Sigmoid colon (tissue), 7 donors: ENCODE measurements around the gene AKR1C4. TPM values are rescaled to one million over a fixed set of nuclear protein-coding genes. Genes with fewer than 3 reads are reported as not detected.

Experiments
- DNase-seq: peaks from one replicate; pipeline ENCODE4 v3.0.0-alpha.2; 2019
- H3K27ac ChIP-seq, 4 donors: fragments of 200-600 bp; sonication (generic); one replicate each; pipeline ENCODE4 v1.5.1; 2016 to 2019; ENCODE audit warnings: mild to moderate bottlenecking in 1 of 4
- H3K27me3 ChIP-seq, 3 donors: fragments of 200-600 bp; sonication (generic); one replicate each; pipeline ENCODE4 v1.5.1; 2019; ENCODE audit warnings: mild to moderate bottlenecking in 1 of 3
- H3K36me3 ChIP-seq, 4 donors: fragments of 200-600 bp; sonication (generic); one replicate each; pipeline ENCODE4 v1.5.1; 2016 to 2019
- H3K4me1 ChIP-seq, 4 donors: fragments of 200-600 bp; sonication (generic); one replicate each; pipeline ENCODE4 v1.5.1; 2017 to 2019
- H3K4me3 ChIP-seq, 4 donors: fragments of 200-600 bp; sonication (generic); one replicate each; pipeline ENCODE4 v1.5.1; 2017 to 2019; ENCODE audit warnings: mild to moderate bottlenecking in 2 of 4, moderate library complexity in 1 of 4
- H3K9me3 ChIP-seq, 4 donors: fragments of 200-600 bp in 3 of 4; sonication (generic) in 3 of 4; one replicate each; pipeline versions ENCODE4 v1.5.1 to v1.6.1; 2013 to 2019
- EP300 ChIP-seq, 4 donors: sonication (generic); formaldehyde crosslinking; IDR thresholded peaks; one replicate each; pipeline ENCODE4 v1.6.1; 2017; ENCODE audit warnings: antibody characterized with exemption in 4 of 4
- POLR2A ChIP-seq, 2 donors: fragments of 450-650 bp; IDR thresholded peaks; one replicate each; pipeline ENCODE4 v1.6.1; 2016; ENCODE audit warnings: antibody characterized with exemption in 2 of 2, mild to moderate bottlenecking in 2 of 2, moderate library complexity in 2 of 2
- POLR2AphosphoS5 ChIP-seq, 4 donors: sonication (generic); formaldehyde crosslinking; IDR thresholded peaks; one replicate each; pipeline ENCODE4 v1.6.1; 2017; ENCODE audit warnings: antibody characterized with exemption in 4 of 4
- WGBS, 2 donors: extraction: QIAGEN DNeasy Blood & Tissue Kit; methylation state at CpG; one replicate each; pipeline ENCODE4 v1.1.7; 2013; 5-methylcytosine and 5-hydroxymethylcytosine counted together
- intact Hi-C: fragments of 100-400 bp; cut with DNase I; formaldehyde crosslinking; loops from one replicate; pipeline ENCODE4 v1.15.1; 2023
- polyA plus RNA-seq, 3 donors: library from polyadenylated mRNA; stranded (reverse); fragments of 200-250 nt; gene quantifications; one replicate each; pipeline ENCODE4 v1.2.3, GENCODE V29; 2013
- total RNA-seq, 4 donors: library from RNA; depleted of rRNA; stranded (reverse); fragments of >200 nt; gene quantifications; one replicate each; pipeline ENCODE4 v1.1.0, GENCODE V29; 2016
- TF ChIP-seq, protein P1 (sequence below), 4 experiments: fragments of 450-650 bp in 3 of 4; fragments of 200-600 bp in 1 of 4; IDR thresholded peaks; one replicate each; pipeline ENCODE4 v1.5.1; 2016 to 2019; ENCODE audit warnings: antibody characterized with exemption in 4 of 4, mild to moderate bottlenecking in 3 of 4, moderate library complexity in 2 of 4
- donor health status: healthy with polysubstance abuse.
- donor health status: Bipolar disorder and iron deficiency.
- donor health status: healthy.

Gene AKR1C4
- total and polyA plus RNA-seq, 7 donors, result not detected

DNA sequence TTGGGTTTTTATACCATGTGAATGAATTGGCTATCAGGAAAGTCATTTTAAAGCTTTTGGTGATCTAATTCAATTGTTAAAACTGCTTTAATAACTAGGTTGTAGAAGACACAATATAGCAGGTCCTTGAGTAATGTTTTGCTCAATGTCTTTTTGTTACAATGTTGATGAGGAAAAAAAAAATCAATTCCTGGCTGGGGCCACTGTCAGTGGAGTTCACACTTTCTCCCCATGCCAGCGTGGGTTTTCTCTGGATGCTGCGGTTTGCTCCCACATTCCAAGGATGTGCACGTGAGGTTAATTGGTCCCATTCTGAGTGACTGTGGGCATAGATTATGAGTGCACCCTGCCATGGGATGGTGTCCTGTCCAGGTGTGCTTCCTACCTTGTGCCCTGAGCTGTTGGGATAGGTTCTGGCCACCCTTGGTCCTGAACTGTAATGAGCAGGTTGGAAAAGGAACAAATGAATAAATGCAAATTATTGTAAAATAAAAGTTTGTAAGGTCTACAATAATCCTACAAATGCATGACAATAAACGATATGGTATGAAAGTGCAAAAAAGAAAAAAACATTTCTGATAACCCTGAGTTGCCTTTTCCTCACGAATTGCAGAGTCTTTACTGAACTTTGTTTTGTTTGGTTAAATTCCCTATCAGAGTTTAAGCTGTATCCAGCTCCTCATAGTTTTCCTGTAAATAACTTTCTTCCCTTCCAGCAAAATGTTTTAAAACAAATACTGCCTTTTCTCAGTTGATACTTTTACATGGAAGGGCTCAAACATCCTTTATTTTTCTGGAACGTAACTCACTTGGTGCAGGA lies 62.7 kb downstream of the AKR1C4 start:
- H3K36me3 ChIP-seq, result no peaks in the 10 kb centered on the region
- no peak overlapping the region for H3K27ac ChIP-seq
- no peaks in the 10 kb centered on the region for H3K9me3 ChIP-seq
- DNase-seq, result no peak
- 88 to 90% methylated on average over 6 of the region's 6 CpGs for WGBS, 2 donors
- H3K4me1 ChIP-seq, result no peaks in the 10 kb centered on the region
- intact Hi-C loops, result no loop called here
- no peak overlapping the region for H3K4me3 ChIP-seq
- no peak for TF ChIP-seq EP300 (IDR thresholded peaks at IDR 0.05)
- TF ChIP-seq POLR2AphosphoS5 (IDR thresholded peaks at IDR 0.05), result no peak
- no peak for TF ChIP-seq POLR2A (IDR thresholded peaks at IDR 0.05)
- TF ChIP-seq, protein P1, sequence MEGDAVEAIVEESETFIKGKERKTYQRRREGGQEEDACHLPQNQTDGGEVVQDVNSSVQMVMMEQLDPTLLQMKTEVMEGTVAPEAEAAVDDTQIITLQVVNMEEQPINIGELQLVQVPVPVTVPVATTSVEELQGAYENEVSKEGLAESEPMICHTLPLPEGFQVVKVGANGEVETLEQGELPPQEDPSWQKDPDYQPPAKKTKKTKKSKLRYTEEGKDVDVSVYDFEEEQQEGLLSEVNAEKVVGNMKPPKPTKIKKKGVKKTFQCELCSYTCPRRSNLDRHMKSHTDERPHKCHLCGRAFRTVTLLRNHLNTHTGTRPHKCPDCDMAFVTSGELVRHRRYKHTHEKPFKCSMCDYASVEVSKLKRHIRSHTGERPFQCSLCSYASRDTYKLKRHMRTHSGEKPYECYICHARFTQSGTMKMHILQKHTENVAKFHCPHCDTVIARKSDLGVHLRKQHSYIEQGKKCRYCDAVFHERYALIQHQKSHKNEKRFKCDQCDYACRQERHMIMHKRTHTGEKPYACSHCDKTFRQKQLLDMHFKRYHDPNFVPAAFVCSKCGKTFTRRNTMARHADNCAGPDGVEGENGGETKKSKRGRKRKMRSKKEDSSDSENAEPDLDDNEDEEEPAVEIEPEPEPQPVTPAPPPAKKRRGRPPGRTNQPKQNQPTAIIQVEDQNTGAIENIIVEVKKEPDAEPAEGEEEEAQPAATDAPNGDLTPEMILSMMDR (IDR thresholded peaks at IDR 0.05), result no peak
- no peaks in the 10 kb centered on the region for H3K27me3 ChIP-seq

DNA sequence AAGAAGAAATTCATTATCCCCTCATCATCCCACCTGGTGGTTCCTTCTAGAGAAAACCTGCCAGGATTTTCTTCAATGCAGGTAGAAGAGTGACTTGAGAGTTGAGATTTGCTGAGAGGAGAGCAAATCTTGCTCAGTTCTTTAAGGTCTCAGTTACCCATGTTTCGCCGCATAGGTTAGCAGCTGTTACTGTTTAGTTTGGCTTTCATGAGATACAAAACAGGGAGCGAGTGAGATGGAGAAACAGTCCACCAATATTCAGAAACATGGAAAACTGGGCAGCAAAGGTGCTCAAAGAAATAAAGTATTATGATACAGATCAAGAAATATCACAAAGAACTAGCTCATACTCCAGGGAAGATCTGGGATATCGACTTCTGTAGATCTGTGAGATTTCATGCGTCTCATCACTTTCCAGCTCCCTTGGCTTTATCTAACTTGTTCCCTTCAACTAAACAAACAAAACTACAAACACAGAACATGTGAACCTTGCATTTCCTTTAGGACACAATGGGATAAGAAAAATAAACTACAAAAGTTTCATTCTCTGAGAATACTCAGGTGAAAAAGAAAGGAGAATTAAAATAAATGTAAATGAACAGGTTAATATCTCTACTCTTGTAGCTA lies 63.4 kb downstream of the AKR1C4 start:
- no peak for DNase-seq
- H3K9me3 ChIP-seq, result no peaks in the 10 kb centered on the region
- H3K36me3 ChIP-seq, result no peaks in the 10 kb centered on the region
- H3K4me3 ChIP-seq, result no peak overlapping the region
- TF ChIP-seq POLR2AphosphoS5 (IDR thresholded peaks at IDR 0.05) (no peak), EP300 (IDR thresholded peaks at IDR 0.05) (no peak), POLR2A (IDR thresholded peaks at IDR 0.05) (no peak)
- TF ChIP-seq, protein P1 (IDR thresholded peaks at IDR 0.05), result no peak
- intact Hi-C loops, result no loop called here
- H3K27me3 ChIP-seq, result no peaks in the 10 kb centered on the region
- no peaks in the 10 kb centered on the region for H3K4me1 ChIP-seq
- WGBS, 2 donors, result 92 to 93% methylated on average over 5 of the region's 5 CpGs
- H3K27ac ChIP-seq, result no peak overlapping the region

DNA sequence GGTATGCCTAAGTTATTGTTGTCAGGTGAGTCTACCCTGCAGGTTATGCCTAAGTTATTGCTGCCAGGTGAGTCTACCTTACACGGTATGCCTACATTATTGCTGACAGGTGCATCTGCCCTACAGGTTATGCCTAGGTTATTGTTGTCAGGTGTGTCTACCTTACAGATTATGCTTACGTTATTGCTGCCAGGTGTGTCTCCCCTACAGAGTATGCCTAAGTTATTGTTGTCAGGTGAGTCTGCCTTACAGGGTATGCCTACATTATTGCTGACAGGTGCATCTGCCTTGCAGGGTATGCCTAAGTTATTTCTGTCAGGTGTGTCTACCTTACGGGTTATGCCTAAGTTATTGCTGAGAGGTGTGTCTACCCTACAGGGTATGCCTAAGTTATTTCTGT lies 64.2 kb downstream of the AKR1C4 start:
- H3K4me3 ChIP-seq, result no peak overlapping the region
- no peak for DNase-seq
- no peak overlapping the region for H3K27ac ChIP-seq
- no peaks in the 10 kb centered on the region for H3K27me3 ChIP-seq
- no peaks in the 10 kb centered on the region for H3K4me1 ChIP-seq
- no peaks in the 10 kb centered on the region for H3K9me3 ChIP-seq
- 21 to 77% methylated on average over 3 of the region's 3 CpGs for WGBS, 2 donors
- no peaks in the 10 kb centered on the region for H3K36me3 ChIP-seq
- intact Hi-C loops, result no loop called here
- no peak for TF ChIP-seq POLR2AphosphoS5 (IDR thresholded peaks at IDR 0.05)
- TF ChIP-seq POLR2A (IDR thresholded peaks at IDR 0.05), result no peak
- TF ChIP-seq, protein P1 (IDR thresholded peaks at IDR 0.05), result no peak
- TF ChIP-seq EP300 (IDR thresholded peaks at IDR 0.05), result no peak

DNA sequence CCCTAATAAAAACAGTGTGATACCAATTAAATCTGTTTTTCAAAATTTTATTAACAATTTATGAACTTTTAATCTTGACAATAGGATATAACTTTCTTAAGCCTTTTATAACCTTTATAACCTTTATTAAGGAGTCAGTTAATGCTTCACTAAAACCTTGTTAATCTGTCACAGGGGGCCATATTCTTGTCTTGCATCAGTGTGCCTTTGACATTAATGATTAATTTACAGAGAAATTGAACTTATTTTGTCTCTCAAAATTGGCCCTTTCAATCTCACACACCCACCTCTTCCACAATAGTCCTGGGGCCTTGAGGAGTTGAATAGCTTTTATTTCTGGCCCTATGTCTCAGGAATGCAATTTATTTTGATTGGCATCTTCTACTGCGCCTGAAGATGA lies 68.5 kb downstream of the AKR1C4 start:
- no peak for DNase-seq
- H3K9me3 ChIP-seq, result peaks cover 0 to 4% (median 0%) of the 10 kb centered on the region in 4 donors
- 93 to 95% methylated on average over 1 of the region's 1 CpG for WGBS, 2 donors
- H3K27ac ChIP-seq, result no peak overlapping the region
- H3K4me1 ChIP-seq, result no peaks in the 10 kb centered on the region
- no peak overlapping the region for H3K4me3 ChIP-seq
- H3K27me3 ChIP-seq, result no peaks in the 10 kb centered on the region
- TF ChIP-seq, protein P1 (IDR thresholded peaks at IDR 0.05), result no peak
- no peak for TF ChIP-seq POLR2AphosphoS5 (IDR thresholded peaks at IDR 0.05)
- TF ChIP-seq EP300 (IDR thresholded peaks at IDR 0.05), result no peak
- no peak for TF ChIP-seq POLR2A (IDR thresholded peaks at IDR 0.05)
- H3K36me3 ChIP-seq, result no peaks in the 10 kb centered on the region
- intact Hi-C loops, result no loop called here
